IMR-90 (cell line): ENCODE measurements around the gene GK.

ENCODE experiments used
- CEBPB ChIP-seq: IDR thresholded peaks from 2 replicates; pipeline ENCODE4 v1.6.1; 2012; ENCODE audit warnings: low read depth, low read length, improper control_type of control experiment
- POLR2A ChIP-seq: IDR thresholded peaks from 2 replicates; pipeline ENCODE4 v1.6.1; 2012; ENCODE audit warnings: mild to moderate bottlenecking, low read depth, low read length
- RCOR1 ChIP-seq: IDR thresholded peaks from 2 replicates; pipeline ENCODE4 v1.6.1; 2012; ENCODE audit warnings: mild to moderate bottlenecking, low read length, improper control_type of control experiment; ENCODE audit not compliant: insufficient replicate concordance
- RFX5 ChIP-seq: IDR thresholded peaks from 2 replicates; pipeline ENCODE4 v1.8.0; 2012; ENCODE audit warnings: low read depth, mild to moderate bottlenecking, low read length, moderate library complexity
- TF ChIP-seq, protein P1 (sequence below): conservative IDR thresholded peaks from 2 replicates; pipeline ENCODE4 v1.5.1; 2012; ENCODE audit warnings: mild to moderate bottlenecking, low read depth, low read length, improper control_type of control experiment

GRCh38 chrX:30607155-30607554, 46.1 kb upstream of the GK start:
- TF ChIP-seq, protein P1, sequence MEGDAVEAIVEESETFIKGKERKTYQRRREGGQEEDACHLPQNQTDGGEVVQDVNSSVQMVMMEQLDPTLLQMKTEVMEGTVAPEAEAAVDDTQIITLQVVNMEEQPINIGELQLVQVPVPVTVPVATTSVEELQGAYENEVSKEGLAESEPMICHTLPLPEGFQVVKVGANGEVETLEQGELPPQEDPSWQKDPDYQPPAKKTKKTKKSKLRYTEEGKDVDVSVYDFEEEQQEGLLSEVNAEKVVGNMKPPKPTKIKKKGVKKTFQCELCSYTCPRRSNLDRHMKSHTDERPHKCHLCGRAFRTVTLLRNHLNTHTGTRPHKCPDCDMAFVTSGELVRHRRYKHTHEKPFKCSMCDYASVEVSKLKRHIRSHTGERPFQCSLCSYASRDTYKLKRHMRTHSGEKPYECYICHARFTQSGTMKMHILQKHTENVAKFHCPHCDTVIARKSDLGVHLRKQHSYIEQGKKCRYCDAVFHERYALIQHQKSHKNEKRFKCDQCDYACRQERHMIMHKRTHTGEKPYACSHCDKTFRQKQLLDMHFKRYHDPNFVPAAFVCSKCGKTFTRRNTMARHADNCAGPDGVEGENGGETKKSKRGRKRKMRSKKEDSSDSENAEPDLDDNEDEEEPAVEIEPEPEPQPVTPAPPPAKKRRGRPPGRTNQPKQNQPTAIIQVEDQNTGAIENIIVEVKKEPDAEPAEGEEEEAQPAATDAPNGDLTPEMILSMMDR = no peak
- no peak for TF ChIP-seq CEBPB
- TF ChIP-seq POLR2A = no peak
- TF ChIP-seq RFX5 = no peak
- TF ChIP-seq RCOR1 = no peak
